Fibroblast of lung (primary cell): ENCODE measurements around the gene MOG. TPM values are rescaled to one million over a fixed set of nuclear protein-coding genes. Genes with fewer than 3 reads are reported as not detected.

Experiments used
- DNase-seq, 2 donors: peaks; one replicate each; pipeline versions ENCODE4 v3.0.0 to v3.0.0-alpha.2; 2010; ENCODE audit warnings: low read depth in 2 of 2
- H2AFZ ChIP-seq: 2 replicates; pipeline ENCODE4 v1.5.1; 2012; ENCODE audit warnings: low read length, control low read depth, inconsistent platforms
- H3K27ac ChIP-seq: 2 replicates; pipeline ENCODE4 v1.5.1; 2011; ENCODE audit warnings: low read length, control low read depth; ENCODE audit not compliant: insufficient read depth
- H3K27me3 ChIP-seq: 2 replicates; pipeline ENCODE4 v1.5.1; 2011; ENCODE audit warnings: mild to moderate bottlenecking, low read length; ENCODE audit not compliant: control insufficient read depth, insufficient read depth
- H3K36me3 ChIP-seq: 2 replicates; pipeline ENCODE4 v1.5.1; 2011; ENCODE audit warnings: low read length; ENCODE audit not compliant: control insufficient read depth, insufficient read depth
- H3K4me1 ChIP-seq: 2 replicates; pipeline ENCODE4 v1.5.1; 2011; ENCODE audit warnings: low read length; ENCODE audit not compliant: control insufficient read depth, insufficient read depth; ENCODE audit errors: extremely low read depth
- H3K4me2 ChIP-seq: 2 replicates; pipeline ENCODE4 v1.5.1; 2011; ENCODE audit warnings: low read length, control low read depth; ENCODE audit not compliant: insufficient read depth; ENCODE audit errors: extremely low read depth
- H3K4me3 ChIP-seq, 4 experiments: fragments of 200-600 bp in 1 of 4; sonication (generic) in 1 of 4; replicated peaks in 1 of 4; 2 replicates each; pipeline ENCODE4 v1.5.1; 2011 to 2016; ENCODE audit warnings: low read length in 4 of 4, low read depth in 3 of 4, mild to moderate bottlenecking in 3 of 4, control low read depth in 2 of 4, inconsistent platforms in 1 of 4, mixed read lengths in 1 of 4; ENCODE audit not compliant: insufficient read depth in 1 of 4; ENCODE audit errors: control extremely low read depth in 1 of 4
- H3K79me2 ChIP-seq: 2 replicates; pipeline ENCODE4 v1.5.1; 2012; ENCODE audit warnings: mild to moderate bottlenecking, low read length, inconsistent platforms; ENCODE audit not compliant: control insufficient read depth, insufficient read depth
- H3K9ac ChIP-seq: 2 replicates; pipeline ENCODE4 v1.5.1; 2011; ENCODE audit warnings: mild to moderate bottlenecking, low read length, control low read depth; ENCODE audit not compliant: insufficient read depth
- H3K9me3 ChIP-seq: 2 replicates; pipeline ENCODE4 v1.5.1; 2012; ENCODE audit warnings: low read depth, low read length; ENCODE audit not compliant: control insufficient read depth, insufficient read depth
- H4K20me1 ChIP-seq: 2 replicates; pipeline ENCODE4 v1.5.1; 2011; ENCODE audit warnings: low read length; ENCODE audit not compliant: control insufficient read depth, insufficient read depth; ENCODE audit errors: extremely low read depth
- CTCF ChIP-seq, 2 donors: IDR thresholded peaks in 1 of 2; conservative IDR thresholded peaks in 1 of 2; 1 replicate in 1 of 2; 2 replicates in 1 of 2; pipeline ENCODE4 v1.5.1; 2011 to 2012; ENCODE audit warnings: low read length in 2 of 2, control low read depth in 1 of 2, inconsistent platforms in 1 of 2, low read depth in 1 of 2, mild to moderate bottlenecking in 1 of 2
- EZH2 ChIP-seq: IDR thresholded peaks from 2 replicates; pipeline ENCODE4 v1.5.1; 2012; ENCODE audit warnings: low read length, control low read depth, mild to moderate bottlenecking; ENCODE audit errors: missing control alignments
- polyA plus RNA-seq, 2 donors: library from polyadenylated mRNA; depleted of rRNA in 1 of 2; stranded (reverse) in 1 of 2; unstranded in 1 of 2; fragments of >200 nt; gene quantifications; 2 replicates each; pipeline ENCODE4 v1.2.1, GENCODE V29; 2011 to 2012; ENCODE audit warnings: missing spikeins in 1 of 2
- total RNA-seq: library from RNA; depleted of rRNA; stranded (reverse); fragments of >200 nt; gene quantifications from 2 replicates; pipeline ENCODE4 v1.2.1, GENCODE V29; 2014

The MOG gene
- total and polyA plus RNA-seq, 2 donors (not counting 1 experiment from before 2014, with no cell fraction given): not detected

- DNase-seq: no peak
- no peak for TF ChIP-seq EZH2
- no peak for TF ChIP-seq CTCF (conservative IDR thresholded peaks at IDR 0.05 in 1 of 2, IDR thresholded peaks at IDR 0.05 in 1 of 2; ENCODE audit: low read depth in 1 of 2, low read length in 2 of 2)
- Histone ChIP-seq H3K4me3 (no peak overlapping the region), H3K4me2 (no peak overlapping the region), H3K27me3 (no peaks in the 10 kb centered on the region), H4K20me1 (no peaks in the 10 kb centered on the region), H3K9me3 (no peaks in the 10 kb centered on the region), H3K9ac (no peak overlapping the region), H3K27ac (no peak overlapping the region), H3K4me1 (no peaks in the 10 kb centered on the region), H2AFZ (no peak overlapping the region), H3K36me3 (no peaks in the 10 kb centered on the region), H3K79me2 (no peaks in the 10 kb centered on the region)
Observed at GRCh38 chr6:29673161-29673560, 16.3 kb downstream of the MOG start.

GRCh38 chr6:29674008-29674407, 17.1 kb downstream of the MOG start:
- DNase-seq: no peak
- H3K79me2 ChIP-seq: no peaks in the 10 kb centered on the region
- H2AFZ ChIP-seq: no peak overlapping the region
- no peaks in the 10 kb centered on the region for H3K9me3 ChIP-seq
- no peaks in the 10 kb centered on the region for H3K36me3 ChIP-seq
- H3K9ac ChIP-seq: no peak overlapping the region
- no peak overlapping the region for H3K4me2 ChIP-seq
- no peak overlapping the region for H3K27ac ChIP-seq
- TF ChIP-seq CTCF (conservative IDR thresholded peaks at IDR 0.05 in 1 of 2, IDR thresholded peaks at IDR 0.05 in 1 of 2; ENCODE audit: low read depth in 1 of 2, low read length in 2 of 2) (no peak), EZH2 (no peak)
- H3K27me3 ChIP-seq: no peaks in the 10 kb centered on the region
- H3K4me1 ChIP-seq: no peaks in the 10 kb centered on the region
- H3K4me3 ChIP-seq: no peak overlapping the region
- no peaks in the 10 kb centered on the region for H4K20me1 ChIP-seq

- H3K9me3 ChIP-seq: no peaks in the 10 kb centered on the region
- no peaks in the 10 kb centered on the region for H4K20me1 ChIP-seq
Observed at GRCh38 chr6:29675561-29675960, 18.7 kb downstream of the MOG start.

More at GRCh38 chr6:29675561-29675960, 18.7 kb downstream of the MOG start:
- H3K4me3 ChIP-seq: no peak overlapping the region
- no peaks in the 10 kb centered on the region for H3K79me2 ChIP-seq
- no peak overlapping the region for H3K4me2 ChIP-seq
- H3K4me1 ChIP-seq: no peaks in the 10 kb centered on the region
- no peaks in the 10 kb centered on the region for H3K36me3 ChIP-seq
- no peak for DNase-seq
- TF ChIP-seq EZH2: no peak
- TF ChIP-seq CTCF (conservative IDR thresholded peaks at IDR 0.05 in 1 of 2, IDR thresholded peaks at IDR 0.05 in 1 of 2; ENCODE audit: low read depth in 1 of 2, low read length in 2 of 2): no peak
- no peak overlapping the region for H2AFZ ChIP-seq
- H3K27ac ChIP-seq: no peak overlapping the region
- no peak overlapping the region for H3K9ac ChIP-seq
- no peaks in the 10 kb centered on the region for H3K27me3 ChIP-seq
